Activated CD4-positive, alpha-beta memory T cell treated with anti-CD3 and anti-CD28 coated beads, Interleukin-2, amount 10 ng/mL, durations not matched to agents 7 days and 5 days (primary cell): ENCODE results near the gene ERH. TPM values are rescaled to one million over a fixed set of nuclear protein-coding genes. Genes with fewer than 3 reads are reported as not detected.
"Not testable (repeated sequence)": the region's sequence is repeated elsewhere in the genome, so short reads cannot be mapped to it uniquely, and the experiment has no call there.

Experiments used
- CTCF ChIA-PET: fragments of 350-600 bp; sonication (Branson Sonifier 250); formaldehyde crosslinking; loops from one replicate; lab custom pipeline; 2021; ENCODE audit warnings: antibody characterized with exemption, inconsistent platforms; lab: Charles Lee
- POLR2A ChIA-PET: fragments of 350-600 bp; sonication (Branson Sonifier 250); formaldehyde crosslinking; loops from one replicate; lab custom pipeline; 2021; ENCODE audit warnings: antibody characterized with exemption; lab: Charles Lee
- DNase-seq: peaks from one replicate; pipeline ENCODE4 v3.0.0-alpha.2; 2020
- H3K27ac Mint-ChIP-seq: one replicate; pipeline ENCODE4 v1.8.0; 2021; ENCODE audit warnings: mild to moderate bottlenecking, mixed read lengths
- H3K27me3 Mint-ChIP-seq: one replicate; pipeline ENCODE4 v1.8.0; 2021; ENCODE audit warnings: mixed read lengths
- H3K36me3 Mint-ChIP-seq: one replicate; pipeline ENCODE4 v1.8.0; 2021; ENCODE audit warnings: low read depth, mixed read lengths
- H3K4me1 Mint-ChIP-seq: one replicate; pipeline ENCODE4 v1.8.0; 2021; ENCODE audit warnings: mixed read lengths
- H3K4me3 Mint-ChIP-seq: one replicate; pipeline ENCODE4 v1.8.0; 2021; ENCODE audit warnings: mild to moderate bottlenecking, mixed read lengths
- H3K9me3 Mint-ChIP-seq: one replicate; pipeline ENCODE4 v1.8.0; 2021; ENCODE audit warnings: mixed read lengths
- total RNA-seq, 2 experiments: library from RNA; stranded (reverse); gene quantifications; one replicate each; pipeline ENCODE4 v1.2.3, GENCODE V29; 2021

The ERH gene
- total RNA-seq, 2 experiments from 2014 or later = 281 to 295 TPM

DNA sequence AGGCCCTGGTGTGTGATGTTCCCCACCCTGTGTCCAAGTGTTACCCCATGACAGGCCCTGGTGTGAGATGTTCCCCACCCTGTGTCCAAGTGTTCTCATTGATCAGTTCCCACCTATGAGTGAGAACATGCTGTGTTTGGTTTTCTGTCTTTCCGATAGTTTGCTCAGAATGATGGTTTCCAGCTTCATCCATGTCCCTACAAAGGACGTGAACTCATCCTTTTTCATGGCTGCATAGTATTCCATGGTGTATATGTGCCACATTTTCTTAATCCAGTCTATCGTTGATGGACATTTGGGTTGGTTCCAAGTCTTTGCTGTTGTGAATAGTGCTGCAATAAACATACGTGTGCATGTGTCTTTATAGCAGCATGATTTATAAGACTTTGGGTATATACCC lies 18.0 kb upstream of the ERH start:
- H3K4me3 Mint-ChIP-seq, CTCF ChIA-PET, H3K9me3 Mint-ChIP-seq, H3K27ac Mint-ChIP-seq, DNase-seq, H3K27me3 Mint-ChIP-seq, POLR2A ChIA-PET: not testable (repeated sequence)
- peaks cover 12% of the 10 kb centered on the region for H3K4me1 Mint-ChIP-seq
- H3K36me3 Mint-ChIP-seq = peaks cover 15% of the 10 kb centered on the region

- DNase-seq = no peak
- Mint-ChIP-seq H3K4me1 (peaks cover 1% of the 10 kb centered on the region), H3K36me3 (peaks cover 13% of the 10 kb centered on the region), H3K27me3 (no peaks in the 10 kb centered on the region), H3K27ac (no peak overlapping the region), H3K9me3 (peaks cover 7% of the 10 kb centered on the region), H3K4me3 (no peak overlapping the region)
- CTCF ChIA-PET = no interaction called here
- POLR2A ChIA-PET = no interaction called here
Observed at GRCh38 chr14:69413483-69413882, 15.4 kb upstream of the ERH start.

- no peak for DNase-seq
- POLR2A ChIA-PET = interaction anchor here (0.9 kb wide), 1 partner anchor 11 kb away, joined by 5 read pairs; the partner anchor contains the start of genes ERH and SLC39A9
- CTCF ChIA-PET = no interaction called here
Observed at GRCh38 chr14:69408331-69408960, 10.3 kb upstream of the ERH start.

DNA sequence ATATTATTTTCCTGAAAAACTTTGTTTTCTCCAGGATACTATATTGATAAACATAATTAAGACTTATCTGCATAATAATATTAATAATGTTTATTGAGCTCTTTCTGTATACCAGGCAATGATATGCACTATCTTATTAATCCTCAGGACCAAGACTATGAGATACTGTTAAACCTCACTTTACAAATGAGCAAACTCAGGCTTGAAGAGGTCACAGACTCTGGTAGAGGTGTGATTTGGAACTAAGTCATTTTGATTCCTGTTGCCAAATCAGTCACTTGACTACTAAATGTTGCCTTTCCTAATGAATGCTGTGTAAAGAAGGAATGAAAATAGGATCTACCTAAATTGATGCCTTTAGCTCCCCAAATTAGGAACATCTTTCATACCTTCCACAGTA lies 7.7 kb upstream of the ERH start:
- DNase-seq = no peak
- H3K27ac Mint-ChIP-seq = no peak overlapping the region
- H3K4me3 Mint-ChIP-seq = no peak overlapping the region
- H3K27me3 Mint-ChIP-seq = no peaks in the 10 kb centered on the region
- POLR2A ChIA-PET = interaction anchor here (1.1 kb wide), 1 partner anchor 9 kb away, joined by 4 read pairs; no protein-coding TSS in a partner anchor
- H3K4me1 Mint-ChIP-seq = peaks cover 14% of the 10 kb centered on the region
- peaks cover 16% of the 10 kb centered on the region for H3K36me3 Mint-ChIP-seq
- CTCF ChIA-PET = interaction anchor here (1.0 kb wide), 1 partner anchor 9 kb away, joined by 4 read pairs; no protein-coding TSS in a partner anchor
- peaks cover 2% of the 10 kb centered on the region for H3K9me3 Mint-ChIP-seq

More at GRCh38 chr14:69408331-69408960, 10.3 kb upstream of the ERH start:
- Mint-ChIP-seq H3K4me1 (no peaks in the 10 kb centered on the region), H3K9me3 (peaks cover 2% of the 10 kb centered on the region), H3K4me3 (no peak overlapping the region), H3K27ac (no peak overlapping the region), H3K27me3 (no peaks in the 10 kb centered on the region), H3K36me3 (peaks cover 16% of the 10 kb centered on the region)

GRCh38 chr14:69404883-69405282 lies 6.8 kb upstream of the ERH start:
- no peak overlapping the region for H3K4me3 Mint-ChIP-seq
- no peaks in the 10 kb centered on the region for H3K27me3 Mint-ChIP-seq
- DNase-seq = no peak
- peaks cover 21% of the 10 kb centered on the region for H3K36me3 Mint-ChIP-seq
- POLR2A ChIA-PET = no interaction called here
- H3K9me3 Mint-ChIP-seq = peaks cover 2% of the 10 kb centered on the region
- CTCF ChIA-PET = no interaction called here
- H3K27ac Mint-ChIP-seq = no peak overlapping the region
- peaks cover 22% of the 10 kb centered on the region for H3K4me1 Mint-ChIP-seq

- peaks cover 2% of the 10 kb centered on the region for H3K9me3 Mint-ChIP-seq
- no peak overlapping the region for H3K27ac Mint-ChIP-seq
- peaks cover 26% of the 10 kb centered on the region for H3K4me1 Mint-ChIP-seq
- peaks cover 21% of the 10 kb centered on the region for H3K36me3 Mint-ChIP-seq
- CTCF ChIA-PET = no interaction called here
- H3K4me3 Mint-ChIP-seq = no peak overlapping the region
- no peaks in the 10 kb centered on the region for H3K27me3 Mint-ChIP-seq
- no peak for DNase-seq
- POLR2A ChIA-PET = no interaction called here
Observed at GRCh38 chr14:69404478-69404877, 6.4 kb upstream of the ERH start.

GRCh38 chr14:69401841-69402240 lies 3.7 kb upstream of the ERH start:
- H3K4me3 Mint-ChIP-seq = no peak overlapping the region
- no peak overlapping the region for H3K27ac Mint-ChIP-seq
- H3K36me3 Mint-ChIP-seq = peaks cover 31% of the 10 kb centered on the region
- POLR2A ChIA-PET = no interaction called here
- no peak for DNase-seq
- no peaks in the 10 kb centered on the region for H3K27me3 Mint-ChIP-seq
- CTCF ChIA-PET = interaction anchor here (0.6 kb wide), 1 partner anchor 248 kb away, joined by 3 read pairs; no protein-coding TSS in a partner anchor
- H3K9me3 Mint-ChIP-seq = peaks cover 2% of the 10 kb centered on the region
- H3K4me1 Mint-ChIP-seq = peaks cover 38% of the 10 kb centered on the region

- POLR2A ChIA-PET = no interaction called here
- Mint-ChIP-seq H3K27me3 (no peaks in the 10 kb centered on the region), H3K36me3 (peaks cover 48% of the 10 kb centered on the region), H3K4me3 (peak overlapping the region; percentile 92), H3K4me1 (peaks cover 54% of the 10 kb centered on the region), H3K27ac (no peak overlapping the region), H3K9me3 (peaks cover 2% of the 10 kb centered on the region)
- no peak for DNase-seq
- CTCF ChIA-PET = interaction anchor here (1.3 kb wide), 1 partner anchor 60 kb away, joined by 3 read pairs; no protein-coding TSS in a partner anchor
Observed at GRCh38 chr14:69400154-69400553, 2.1 kb upstream of the ERH start.

- no peak for DNase-seq
- H3K4me3 Mint-ChIP-seq = peak overlapping the region; percentile 92
- no peak overlapping the region for H3K27ac Mint-ChIP-seq
- peaks cover 1% of the 10 kb centered on the region for H3K9me3 Mint-ChIP-seq
- CTCF ChIA-PET = interaction anchor here (1.3 kb wide), 1 partner anchor 60 kb away, joined by 3 read pairs; no protein-coding TSS in a partner anchor
- no peaks in the 10 kb centered on the region for H3K27me3 Mint-ChIP-seq
- POLR2A ChIA-PET = interaction anchor here (2.2 to 4.1 kb wide), 2 partner anchors 12 to 21 kb away, joined by 13 to 35 read pairs; no protein-coding TSS in a partner anchor
- H3K4me1 Mint-ChIP-seq = peaks cover 59% of the 10 kb centered on the region
- H3K36me3 Mint-ChIP-seq = peaks cover 49% of the 10 kb centered on the region
Observed at GRCh38 chr14:69399750-69400149, 1.7 kb upstream of the ERH start.

DNA sequence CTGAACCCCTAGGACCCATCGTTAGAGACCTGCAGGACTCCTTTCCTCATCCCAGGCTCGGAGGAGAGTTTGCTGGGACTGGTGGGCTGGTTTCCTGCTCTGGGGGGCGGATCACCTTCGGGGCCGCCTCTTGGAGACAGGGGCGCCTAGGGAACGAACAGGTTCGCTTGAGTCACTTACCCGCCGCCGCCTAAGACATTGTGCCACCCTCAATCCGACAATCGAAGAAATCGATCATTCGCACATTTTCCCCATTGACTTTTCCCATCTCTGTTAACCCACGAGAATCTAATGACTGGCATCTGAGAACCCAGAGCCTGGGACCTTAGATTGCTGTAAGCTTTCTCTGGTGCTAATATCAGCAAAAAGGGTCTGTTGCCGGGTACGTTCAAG lies 715 bp upstream of the ERH start:
- Mint-ChIP-seq H3K4me1 (peaks cover 62% of the 10 kb centered on the region), H3K4me3 (peak overlapping the region; percentile 92), H3K27ac (peak overlapping the region; percentile 93), H3K27me3 (no peaks in the 10 kb centered on the region), H3K36me3 (peaks cover 48% of the 10 kb centered on the region), H3K9me3 (no peaks in the 10 kb centered on the region)
- CTCF ChIA-PET = interaction anchor here (1.0 to 1.8 kb wide), 2 partner anchors 45 to 247 kb away, joined by 3 to 4 read pairs; no protein-coding TSS in a partner anchor
- no peak for DNase-seq
- POLR2A ChIA-PET = interaction anchor here (1.0 to 4.1 kb wide), 17 partner anchors 9 to 1582 kb away, joined by 3 to 35 read pairs (median 8); partner anchors contain the start of genes COX16, DCAF5, SRSF5 and SUSD6

DNA sequence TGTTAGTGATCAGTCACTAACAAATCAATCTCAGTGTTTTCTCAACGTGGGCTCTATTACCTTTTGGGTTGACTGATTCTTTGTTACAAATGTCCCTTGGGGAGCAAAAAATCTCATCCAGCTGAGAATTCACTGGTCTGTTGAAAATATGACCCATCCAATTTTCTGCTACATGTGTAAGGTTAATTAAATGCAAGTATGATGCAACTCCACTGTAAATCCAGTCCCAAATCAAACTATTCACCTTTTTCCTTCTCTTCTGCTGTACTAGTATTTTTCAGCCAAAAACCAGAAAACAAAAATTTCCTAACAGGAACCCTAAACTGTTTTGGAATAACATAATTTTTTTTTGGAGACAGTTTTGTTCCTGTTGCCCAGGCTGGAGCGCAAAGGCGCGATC lies 2.2 kb downstream of the ERH start:
- Mint-ChIP-seq H3K4me1 (peaks cover 73% of the 10 kb centered on the region), H3K9me3 (no peaks in the 10 kb centered on the region), H3K27ac (no peak overlapping the region), H3K36me3 (peaks cover 73% of the 10 kb centered on the region), H3K27me3 (no peaks in the 10 kb centered on the region), H3K4me3 (peak overlapping the region; percentile 11)
- no peak for DNase-seq
- ChIA-PET POLR2A (interaction anchor here (1.6 to 4.1 kb wide), 3 partner anchors 9 to 20 kb away, joined by 3 to 35 read pairs (median 12); no protein-coding TSS in a partner anchor), CTCF (interaction anchor here (1.8 to 2.3 kb wide), 2 partner anchors 10 to 64 kb away, joined by 4 to 11 read pairs; no protein-coding TSS in a partner anchor)

GRCh38 chr14:69392481-69392880 lies 5.6 kb downstream of the ERH start:
- no peaks in the 10 kb centered on the region for H3K27me3 Mint-ChIP-seq
- H3K36me3 Mint-ChIP-seq = peaks cover 86% of the 10 kb centered on the region
- ChIA-PET POLR2A (no interaction called here), CTCF (no interaction called here)
- H3K4me1 Mint-ChIP-seq = peaks cover 70% of the 10 kb centered on the region
- H3K4me3 Mint-ChIP-seq = no peak overlapping the region
- no peak overlapping the region for H3K27ac Mint-ChIP-seq
- no peak for DNase-seq
- no peaks in the 10 kb centered on the region for H3K9me3 Mint-ChIP-seq

- H3K36me3 Mint-ChIP-seq = peaks cover 87% of the 10 kb centered on the region
- CTCF ChIA-PET, H3K4me3 Mint-ChIP-seq, H3K9me3 Mint-ChIP-seq, DNase-seq, POLR2A ChIA-PET, H3K27me3 Mint-ChIP-seq, H3K27ac Mint-ChIP-seq: not testable (repeated sequence)
- peaks cover 65% of the 10 kb centered on the region for H3K4me1 Mint-ChIP-seq
Observed at GRCh38 chr14:69391400-69391799, 6.7 kb downstream of the ERH start.
